HT1080 (cell line): ENCODE results near the gene WEE2. TPM values are rescaled to one million over a fixed set of nuclear protein-coding genes. Genes with fewer than 3 reads are reported as not detected.
A peak's percentile ranks its signal among the peaks of the same experiment; 100 is the strongest.

Experiments used
- DNase-seq: peaks from one replicate; pipeline ENCODE4 v3.0.0-alpha.2; 2015; ENCODE audit warnings: low read depth
- polyA plus RNA-seq, 2 experiments: library from polyadenylated mRNA; depleted of rRNA; stranded (reverse); fragments of >200 nt; gene quantifications; 2 replicates each; pipeline ENCODE4 v1.2.3, GENCODE V29; 2015
- total RNA-seq: library from RNA; depleted of rRNA; stranded (reverse); fragments of >200 nt; shearing (Covaris generic); gene quantifications from 2 replicates; pipeline ENCODE4 v1.2.3, GENCODE V29; 2014; rRNA removed

Gene WEE2
- total RNA-seq: 0.03 TPM in 2 replicates
- not detected in 2 replicates for polyA plus RNA-seq (2015; cell fraction: cytosol; rRNA removed)
- polyA plus RNA-seq (2015; cell fraction: nucleus; rRNA removed): not detected in 2 replicates

DNA sequence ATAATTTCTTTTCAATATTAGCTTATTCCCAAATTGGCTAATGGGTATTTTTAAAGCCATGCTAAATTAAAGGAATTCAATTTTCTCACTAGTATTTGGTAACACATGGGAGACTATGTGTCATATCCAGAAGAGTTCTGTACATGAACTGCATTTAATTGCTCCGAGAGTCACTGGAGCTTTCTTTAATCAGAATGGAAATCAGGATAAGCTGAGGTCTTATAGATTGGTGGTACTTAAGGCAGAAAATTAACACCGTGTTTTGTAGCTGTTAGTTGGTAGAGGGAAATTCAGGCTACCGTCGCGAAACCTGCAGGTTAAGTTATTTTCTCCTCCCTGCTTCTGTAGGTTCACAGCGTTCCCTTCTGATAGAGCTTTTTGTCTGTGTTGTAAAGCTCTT lies at the start of gene WEE2:
WEE2 (plus strand) TSS at position 3 of the 400 bp plus-strand sequence. CDS start 406 bp downstream, outside the sequence.
- no peak for DNase-seq

- no peak for DNase-seq
Measured at GRCh38 chr7:141659501-141659900, 48.7 kb upstream of the WEE2 start.

- no peak for DNase-seq
Measured at GRCh38 chr7:141660259-141660658, 47.9 kb upstream of the WEE2 start.

DNA sequence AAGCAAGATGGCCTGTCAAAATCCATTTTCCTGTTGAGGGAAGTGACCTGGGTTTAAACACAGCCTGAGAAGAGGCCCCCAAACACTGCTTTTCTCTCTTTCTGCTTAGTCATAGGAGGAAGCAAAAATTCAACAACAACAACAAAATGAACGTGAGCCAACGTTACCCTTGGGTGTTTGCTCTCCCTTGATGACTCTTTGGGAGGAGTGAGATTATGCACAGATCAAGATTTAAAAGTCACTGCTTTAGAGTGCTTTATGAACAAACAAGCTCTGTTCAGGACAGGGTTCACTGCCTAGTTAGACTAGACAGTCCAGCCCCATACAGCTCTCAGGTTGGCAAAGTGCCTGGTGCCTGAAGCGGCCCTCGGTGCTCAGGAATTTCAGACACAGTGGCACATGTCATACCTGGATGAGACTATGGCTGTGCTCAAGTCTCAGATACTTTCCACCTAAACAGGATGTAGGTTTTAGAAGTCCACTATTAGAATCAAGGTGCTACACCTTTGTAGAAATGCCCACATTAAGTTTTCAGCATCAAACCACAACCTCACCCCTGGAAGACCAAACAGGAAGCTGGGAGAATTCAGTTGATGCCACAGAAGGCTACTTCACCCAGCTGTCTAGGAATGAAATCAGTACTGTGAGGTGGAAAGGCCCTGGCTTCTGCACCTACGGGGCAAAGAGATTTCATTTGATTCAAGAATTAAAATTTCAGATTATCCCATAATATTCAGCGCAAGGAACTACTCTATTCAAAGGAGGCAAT lies 44.9 kb upstream of the WEE2 start:
- DNase-seq: no peak

- DNase-seq: no peak
Measured at GRCh38 chr7:141664450-141664849, 43.7 kb upstream of the WEE2 start.

GRCh38 chr7:141665208-141666035 lies 42.7 kb upstream of the WEE2 start:
- no peak for DNase-seq

DNA sequence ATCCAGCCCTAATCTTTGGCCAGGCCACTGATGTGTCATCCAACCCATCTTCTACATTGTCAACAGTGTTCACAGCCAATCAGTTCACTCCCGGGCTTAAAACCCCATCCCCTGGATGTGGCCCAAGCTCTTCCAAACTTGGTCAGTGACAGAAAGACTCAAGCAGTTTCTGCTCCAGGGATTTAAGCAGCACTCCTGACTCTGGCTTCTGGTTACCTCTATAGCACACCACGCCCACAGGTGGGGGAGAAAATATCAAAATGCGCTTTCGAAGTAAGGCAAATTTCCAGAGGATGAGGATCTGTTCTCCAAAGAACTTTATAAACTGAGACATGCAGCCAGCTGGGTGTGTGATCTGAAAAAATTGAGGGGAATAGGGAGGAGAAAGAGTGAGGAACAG lies 42.1 kb upstream of the WEE2 start:
- no peak for DNase-seq

DNA sequence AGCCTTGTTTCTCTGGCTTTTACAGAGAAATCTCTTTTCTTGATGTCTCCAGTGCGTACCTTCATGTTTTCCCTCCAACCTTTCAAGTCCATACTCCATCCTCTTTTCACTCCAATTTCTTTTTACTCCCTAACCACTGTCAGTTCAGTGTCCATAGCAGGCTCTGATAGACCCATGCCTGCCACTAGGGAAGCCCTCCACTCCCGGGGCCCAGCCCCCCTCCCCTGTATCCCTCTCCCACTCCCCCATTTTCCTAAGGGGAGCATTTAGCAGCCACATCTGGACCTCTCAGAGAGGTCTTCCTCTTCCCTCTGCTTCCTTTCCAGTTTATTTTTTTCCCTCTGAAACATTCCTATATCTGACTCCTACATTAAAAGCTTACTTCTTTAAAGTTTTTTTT lies 39.3 kb upstream of the WEE2 start:
- no peak for DNase-seq

DNA sequence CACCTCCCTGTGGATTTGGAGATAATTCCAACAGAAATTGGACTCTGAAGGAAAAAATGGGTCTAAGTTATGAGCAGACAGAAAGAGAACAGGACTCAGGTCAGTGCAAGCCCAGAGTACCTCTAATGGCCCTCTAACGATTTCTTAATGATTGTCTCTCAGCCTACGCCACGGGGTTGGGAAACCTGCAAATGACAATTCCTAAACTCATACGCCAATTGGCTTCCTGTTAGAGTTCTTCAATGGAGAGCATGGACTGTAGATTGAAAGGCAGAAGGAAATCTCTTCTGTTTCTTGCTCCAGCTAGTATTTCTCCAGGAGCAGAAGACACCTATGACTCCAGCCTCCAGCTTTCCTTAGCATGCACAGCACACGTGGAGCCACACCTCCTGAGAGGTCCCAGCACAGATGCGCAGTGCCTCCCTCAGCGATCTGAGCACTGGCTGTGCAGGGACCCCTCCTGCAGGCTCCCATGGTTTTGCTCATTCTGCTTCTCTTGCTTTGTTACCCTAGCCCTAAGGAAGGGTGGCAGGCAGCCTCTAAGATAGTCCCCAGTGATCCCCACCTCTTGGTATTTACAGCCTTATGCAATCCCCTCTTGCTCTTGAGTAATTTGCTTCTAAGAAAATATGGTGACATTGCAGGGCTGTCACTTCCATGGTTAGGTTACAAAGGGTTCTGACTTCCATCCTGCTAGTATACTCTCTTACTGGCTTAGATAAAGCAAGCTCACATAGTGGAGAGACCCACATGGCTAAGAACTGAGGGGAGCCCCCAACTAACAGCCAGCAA lies 36.3 kb upstream of the WEE2 start:
- DNase-seq: no peak

- no peak for DNase-seq
Measured at GRCh38 chr7:141673346-141673745, 34.8 kb upstream of the WEE2 start.

- DNase-seq: peak; percentile 79
Measured at GRCh38 chr7:141674171-141674671, 33.9 kb upstream of the WEE2 start.

GRCh38 chr7:141674702-141675101 lies 33.5 kb upstream of the WEE2 start:
- DNase-seq: no peak

GRCh38 chr7:141675436-141676215 lies 32.5 kb upstream of the WEE2 start:
- DNase-seq: no peak

DNA sequence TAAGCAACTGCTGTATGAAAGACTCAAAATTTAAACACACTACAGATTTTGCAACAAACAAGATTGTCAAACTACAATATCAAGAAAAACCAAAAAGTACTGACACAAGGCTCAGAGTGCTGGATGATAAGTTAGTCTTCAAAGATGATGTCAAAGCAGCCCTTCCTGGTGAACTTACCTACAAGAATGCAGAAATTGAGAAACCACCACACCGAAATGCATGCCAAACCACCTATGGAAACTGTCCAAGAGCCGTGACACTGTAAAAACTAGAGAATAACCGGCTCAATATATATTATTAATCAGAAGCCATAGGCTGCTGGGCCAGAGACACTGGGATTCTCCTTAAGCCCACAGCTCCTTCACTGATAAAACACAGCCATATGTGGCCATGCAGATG lies 31.5 kb upstream of the WEE2 start:
- DNase-seq: peak; percentile 42

DNA sequence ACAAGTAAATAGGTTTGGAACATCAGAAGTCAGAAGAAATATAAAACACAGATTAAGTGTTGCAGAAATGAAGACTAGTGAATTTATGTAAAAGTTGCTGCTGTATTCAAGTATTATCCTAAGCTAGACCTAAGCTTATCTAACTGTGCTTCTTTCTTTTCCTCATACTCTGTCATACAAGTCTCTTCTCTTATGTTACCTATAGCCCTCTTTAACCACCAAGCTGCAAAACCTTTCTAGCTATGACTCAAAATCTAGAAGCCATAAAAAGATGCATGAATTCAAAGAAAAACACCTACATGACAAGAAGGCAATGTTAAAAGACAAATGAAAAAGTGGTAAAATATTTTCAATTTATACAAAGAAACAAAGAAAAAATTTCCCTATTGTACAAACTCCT lies 29.1 kb upstream of the WEE2 start:
- DNase-seq: no peak

DNA sequence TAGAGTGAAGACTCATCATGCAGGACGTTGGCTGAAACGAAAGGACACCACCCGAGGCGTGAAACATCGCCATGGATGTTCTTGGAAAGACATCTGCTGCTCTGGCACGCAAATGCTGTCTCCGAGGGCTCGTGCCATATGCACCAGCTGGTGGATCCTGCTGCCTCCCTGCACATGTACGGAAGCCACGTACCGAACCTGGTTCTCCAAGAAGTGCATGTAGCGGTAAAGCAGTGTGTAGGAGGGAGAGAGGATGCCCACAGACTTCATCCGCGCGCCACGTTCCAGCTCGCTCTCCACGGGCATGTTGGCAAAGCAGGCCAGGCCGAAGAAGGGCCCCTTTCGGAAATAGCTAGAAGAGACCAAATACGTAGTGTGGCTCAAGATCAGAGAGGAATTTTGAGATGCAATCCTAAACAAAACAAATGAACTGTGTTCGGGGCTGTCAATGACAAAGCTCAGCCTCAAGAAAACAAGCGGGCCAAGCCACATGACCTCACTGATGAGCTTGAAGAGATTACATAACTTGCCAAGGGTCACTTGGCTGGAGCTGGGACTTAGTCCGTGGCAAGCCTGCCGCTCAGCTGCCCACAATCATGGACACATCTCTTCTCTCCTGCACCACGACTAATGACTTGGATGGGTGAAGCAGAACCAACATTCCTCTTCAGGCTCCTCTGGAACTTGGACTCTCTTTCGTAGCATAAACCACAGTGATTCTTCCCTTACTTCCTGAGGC lies 22.7 kb upstream of the WEE2 start:
- no peak for DNase-seq

- DNase-seq: no peak
Measured at GRCh38 chr7:141686074-141686473, 22.1 kb upstream of the WEE2 start.

DNA sequence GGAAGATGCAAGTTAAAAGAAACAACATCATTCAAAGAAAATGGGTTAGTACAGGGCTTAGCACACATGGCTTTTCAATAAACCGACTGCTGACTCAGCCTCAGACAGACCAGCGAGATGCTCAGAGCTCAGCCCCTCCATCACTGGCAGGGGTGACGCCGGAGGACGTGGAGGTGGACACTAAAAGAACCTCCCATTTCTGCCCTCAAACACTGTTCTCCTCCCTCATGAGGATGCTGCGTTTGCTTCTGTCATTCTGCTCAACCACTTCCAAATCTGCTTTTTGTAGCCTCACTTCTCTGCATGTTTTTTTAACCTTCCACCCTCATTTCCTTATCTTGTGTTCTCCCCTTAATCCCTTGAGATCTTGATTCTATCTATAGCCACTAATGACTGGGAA lies 21.5 kb upstream of the WEE2 start:
- DNase-seq: no peak

DNA sequence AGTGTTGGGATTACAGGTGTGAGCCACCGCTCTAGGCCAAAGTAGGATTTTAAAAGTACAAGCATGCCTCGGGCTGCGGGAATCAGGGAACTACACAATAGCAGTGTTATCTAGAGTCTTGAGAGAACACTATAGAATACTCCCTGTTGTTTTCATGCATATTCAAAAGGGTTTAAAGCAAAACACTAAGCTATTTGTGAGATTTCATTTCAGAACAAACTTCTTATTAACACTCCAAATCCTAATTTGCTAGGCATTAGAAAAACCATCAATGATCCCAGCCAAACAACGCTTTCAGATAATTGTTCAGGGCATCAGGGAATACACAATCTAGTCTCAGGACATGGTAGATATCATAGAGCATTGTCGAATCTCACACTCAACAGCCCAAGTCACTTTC lies 20.1 kb upstream of the WEE2 start:
- no peak for DNase-seq
